K562 (cell line): Measurements from ENCODE around the gene UNKL. TPM values are rescaled to one million over a fixed set of nuclear protein-coding genes. Genes with fewer than 3 reads are reported as not detected.
A peak's percentile ranks its signal among the peaks of the same experiment; 100 is the strongest.

Experiments used
- ASH1L ChIP-seq: fragments of 450-650 bp; IDR thresholded peaks from 2 replicates; pipeline ENCODE4 v1.6.1; 2018; ENCODE audit warnings: borderline replicate concordance, mild to moderate bottlenecking, low read depth; ENCODE audit not compliant: partially characterized antibody
- CAMTA2 ChIP-seq: fragments of 250-450 bp; sonication (Bioruptor Pico); conservative IDR thresholded peaks from 2 replicates; pipeline ENCODE4 v1.5.1; 2022
- CBFB ChIP-seq: sonication (generic); formaldehyde crosslinking; IDR thresholded peaks from 2 replicates; pipeline ENCODE4 v1.4.0; 2020; ENCODE audit warnings: mild to moderate bottlenecking, missing genetic modification reagents
- CSDE1 ChIP-seq, 2 experiments: fragments of 450-650 bp; IDR thresholded peaks; 2 replicates each; pipeline ENCODE4 v1.6.1; 2016; ENCODE audit warnings: mild to moderate bottlenecking in 1 of 2
- EGR1 ChIP-seq: fragments of 450-650 bp; conservative IDR thresholded peaks from 2 replicates; pipeline ENCODE4 v1.6.1; 2017; ENCODE audit warnings: mild to moderate bottlenecking
- ELF2 ChIP-seq: fragments of 250-450 bp; sonication (Bioruptor Pico); IDR thresholded peaks from 2 replicates; pipeline ENCODE4 v1.5.0; 2021; ENCODE audit warnings: mild to moderate bottlenecking
- FOXA1 ChIP-seq: fragments of 450-650 bp; IDR thresholded peaks from 2 replicates; pipeline ENCODE4 v1.6.1; 2016; ENCODE audit warnings: mild to moderate bottlenecking, borderline replicate concordance
- HSF4 ChIP-seq: fragments of 250-450 bp; sonication (Bioruptor Pico); IDR thresholded peaks from 2 replicates; pipeline ENCODE4 v2.1.2; 2022; ENCODE audit warnings: mild to moderate bottlenecking, moderate library complexity, borderline replicate concordance
- KHSRP ChIP-seq: fragments of 450-650 bp; IDR thresholded peaks from 2 replicates; pipeline ENCODE4 v1.6.1; 2017
- KLF16 ChIP-seq: IDR thresholded peaks from 2 replicates; pipeline ENCODE4 v1.6.1; 2016; ENCODE audit warnings: antibody characterized with exemption
- NR1H2 ChIP-seq: sonication (generic); formaldehyde crosslinking; IDR thresholded peaks from 2 replicates; pipeline ENCODE4 v1.4.0; 2020; ENCODE audit warnings: mild to moderate bottlenecking, missing genetic modification reagents
- NR4A1 ChIP-seq, 2 experiments: fragments of 250-450 bp in 1 of 2; fragments of 450-650 bp in 1 of 2; sonication (Bioruptor Pico) in 1 of 2; IDR thresholded peaks; 2 replicates each; pipeline versions ENCODE4 v1.4.0 to v1.6.1; 2016 to 2020; ENCODE audit warnings: mild to moderate bottlenecking in 2 of 2, missing compliant biosample characterization in 1 of 2, missing genetic modification characterization in 1 of 2, moderate library complexity in 1 of 2
- PHF8 ChIP-seq: fragments of 200-600 bp; sonication (generic); IDR thresholded peaks from 2 replicates; pipeline ENCODE4 v1.6.1; 2012; ENCODE audit warnings: mixed run types, mild to moderate bottlenecking, inconsistent platforms, low read length, moderate library complexity, borderline replicate concordance
- PTTG1 ChIP-seq: fragments of 450-650 bp; IDR thresholded peaks from 2 replicates; pipeline ENCODE4 v1.6.1; 2016; ENCODE audit warnings: low read depth, mild to moderate bottlenecking, missing genetic modification characterization, missing compliant biosample characterization
- SP2 ChIP-seq: IDR thresholded peaks from 2 replicates; pipeline ENCODE4 v1.6.1; 2011; ENCODE audit warnings: mild to moderate bottlenecking, low read depth, low read length, moderate library complexity; ENCODE audit not compliant: poor library complexity, severe bottlenecking; ENCODE audit errors: extremely low read depth
- WHSC1 ChIP-seq: IDR thresholded peaks from one replicate; pipeline ENCODE4 v1.6.1; 2012; ENCODE audit warnings: low read length, control low read depth, inconsistent platforms
- ZNF124 ChIP-seq: sonication (generic); formaldehyde crosslinking; IDR thresholded peaks from 2 replicates; pipeline ENCODE4 v1.8.1; 2022; ENCODE audit warnings: missing genetic modification reagents
- ZNF165 ChIP-seq: fragments of 250-450 bp; sonication (Bioruptor Pico); IDR thresholded peaks from 2 replicates; pipeline ENCODE4 v1.4.0; 2020; ENCODE audit warnings: borderline replicate concordance
- ZNF224 ChIP-seq: sonication (generic); formaldehyde crosslinking; IDR thresholded peaks from 2 replicates; pipeline ENCODE4 v1.8.0; 2022; ENCODE audit warnings: mild to moderate bottlenecking, missing genetic modification reagents
- ZNF3 ChIP-seq: fragments of 250-450 bp; sonication (Bioruptor Pico); IDR thresholded peaks from 2 replicates; pipeline ENCODE4 v1.5.0; 2021; ENCODE audit warnings: mild to moderate bottlenecking, moderate library complexity
- polyA plus RNA-seq, 8 experiments: library from polyadenylated mRNA; depleted of rRNA in 4 of 8; stranded (reverse) in 5 of 8; unstranded in 3 of 8; fragments of >200 nt; fragmentation: Nextera tagmentation in 2 of 8; fragmentation: Illumina TruSeq in 1 of 8; extraction: Ambion mirVana in 2 of 8; extraction: Trizol in 1 of 8; gene quantifications; 2 replicates each; pipeline versions ENCODE4 v1.2.1 to v1.2.3, GENCODE V29; 2011 to 2014; ENCODE audit warnings: inconsistent platforms in 1 of 8, missing spikeins in 1 of 8
- total RNA-seq, 7 experiments: library from RNA; depleted of rRNA in 6 of 7; stranded (reverse); fragments of >200 nt in 6 of 7; fragmentation: Illumina TruSeq in 2 of 7; extraction: Trizol in 2 of 7; gene quantifications; 2 replicates each; pipeline versions ENCODE4 v1.2.1 to v1.2.3, GENCODE V29; 2011 to 2021; ENCODE audit warnings: low replicate concordance in 1 of 7
- TF ChIP-seq, protein P1 (sequence below): fragments of 250-450 bp; sonication (Bioruptor Pico); IDR thresholded peaks from 2 replicates; pipeline ENCODE4 v1.8.0; 2021; ENCODE audit warnings: mild to moderate bottlenecking, moderate library complexity
- TF ChIP-seq, protein P2 (sequence below), 2 experiments: fragments of 450-650 bp; IDR thresholded peaks; 2 replicates each; pipeline ENCODE4 v1.6.1; 2018; ENCODE audit warnings: mild to moderate bottlenecking in 2 of 2, low read depth in 1 of 2; ENCODE audit not compliant: partially characterized antibody in 2 of 2
- TF ChIP-seq, protein P3 (sequence below): sonication (generic); formaldehyde crosslinking; IDR thresholded peaks from 2 replicates; pipeline ENCODE4 v1.9.0; 2022; ENCODE audit warnings: mild to moderate bottlenecking, missing genetic modification reagents
- TF ChIP-seq, protein P4 (sequence below): fragments of 250-450 bp; sonication (Bioruptor Pico); IDR thresholded peaks from 2 replicates; pipeline ENCODE4 v1.5.0; 2020; ENCODE audit warnings: mild to moderate bottlenecking

The UNKL gene
- total and polyA plus RNA-seq, 9 of the 15 experiments (the other 6 are each of a cell fraction or from before 2014, with no cell fraction given) = 0.37 to 30.2 (median 5.1) TPM

DNA sequence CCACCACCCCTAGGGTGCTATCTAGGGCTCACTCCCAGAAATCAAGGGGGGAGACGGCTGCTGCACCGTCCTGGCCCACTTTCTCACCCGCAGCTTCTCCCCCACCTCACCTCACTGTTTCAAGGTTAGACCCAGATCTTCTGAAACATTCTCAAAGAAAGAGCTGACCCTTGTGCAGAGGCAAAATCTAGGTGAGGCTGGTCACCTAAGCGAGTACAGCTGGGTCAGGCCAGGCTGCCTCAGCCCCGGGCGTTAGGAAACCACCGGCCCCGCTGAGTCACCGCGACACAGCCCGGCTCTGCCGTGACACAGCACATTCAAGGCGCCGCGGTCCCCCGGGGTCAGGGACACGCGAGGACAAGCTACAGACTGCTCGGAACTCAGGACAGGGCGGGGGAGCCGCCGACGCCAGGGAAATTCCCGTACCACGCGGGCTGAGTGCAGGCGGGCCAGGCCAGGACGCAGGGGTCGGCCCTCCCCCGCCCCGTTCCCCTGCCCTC lies 35.6 kb downstream of the UNKL start (continued):
- TF ChIP-seq HSF4 = no peak
- TF ChIP-seq ASH1L = no peak
- TF ChIP-seq, protein P1, sequence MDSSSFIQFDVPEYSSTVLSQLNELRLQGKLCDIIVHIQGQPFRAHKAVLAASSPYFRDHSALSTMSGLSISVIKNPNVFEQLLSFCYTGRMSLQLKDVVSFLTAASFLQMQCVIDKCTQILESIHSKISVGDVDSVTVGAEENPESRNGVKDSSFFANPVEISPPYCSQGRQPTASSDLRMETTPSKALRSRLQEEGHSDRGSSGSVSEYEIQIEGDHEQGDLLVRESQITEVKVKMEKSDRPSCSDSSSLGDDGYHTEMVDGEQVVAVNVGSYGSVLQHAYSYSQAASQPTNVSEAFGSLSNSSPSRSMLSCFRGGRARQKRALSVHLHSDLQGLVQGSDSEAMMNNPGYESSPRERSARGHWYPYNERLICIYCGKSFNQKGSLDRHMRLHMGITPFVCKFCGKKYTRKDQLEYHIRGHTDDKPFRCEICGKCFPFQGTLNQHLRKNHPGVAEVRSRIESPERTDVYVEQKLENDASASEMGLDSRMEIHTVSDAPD (CRISPR knock-in tag) = no peak
- TF ChIP-seq KLF16 = no peak
- TF ChIP-seq, protein P2, sequence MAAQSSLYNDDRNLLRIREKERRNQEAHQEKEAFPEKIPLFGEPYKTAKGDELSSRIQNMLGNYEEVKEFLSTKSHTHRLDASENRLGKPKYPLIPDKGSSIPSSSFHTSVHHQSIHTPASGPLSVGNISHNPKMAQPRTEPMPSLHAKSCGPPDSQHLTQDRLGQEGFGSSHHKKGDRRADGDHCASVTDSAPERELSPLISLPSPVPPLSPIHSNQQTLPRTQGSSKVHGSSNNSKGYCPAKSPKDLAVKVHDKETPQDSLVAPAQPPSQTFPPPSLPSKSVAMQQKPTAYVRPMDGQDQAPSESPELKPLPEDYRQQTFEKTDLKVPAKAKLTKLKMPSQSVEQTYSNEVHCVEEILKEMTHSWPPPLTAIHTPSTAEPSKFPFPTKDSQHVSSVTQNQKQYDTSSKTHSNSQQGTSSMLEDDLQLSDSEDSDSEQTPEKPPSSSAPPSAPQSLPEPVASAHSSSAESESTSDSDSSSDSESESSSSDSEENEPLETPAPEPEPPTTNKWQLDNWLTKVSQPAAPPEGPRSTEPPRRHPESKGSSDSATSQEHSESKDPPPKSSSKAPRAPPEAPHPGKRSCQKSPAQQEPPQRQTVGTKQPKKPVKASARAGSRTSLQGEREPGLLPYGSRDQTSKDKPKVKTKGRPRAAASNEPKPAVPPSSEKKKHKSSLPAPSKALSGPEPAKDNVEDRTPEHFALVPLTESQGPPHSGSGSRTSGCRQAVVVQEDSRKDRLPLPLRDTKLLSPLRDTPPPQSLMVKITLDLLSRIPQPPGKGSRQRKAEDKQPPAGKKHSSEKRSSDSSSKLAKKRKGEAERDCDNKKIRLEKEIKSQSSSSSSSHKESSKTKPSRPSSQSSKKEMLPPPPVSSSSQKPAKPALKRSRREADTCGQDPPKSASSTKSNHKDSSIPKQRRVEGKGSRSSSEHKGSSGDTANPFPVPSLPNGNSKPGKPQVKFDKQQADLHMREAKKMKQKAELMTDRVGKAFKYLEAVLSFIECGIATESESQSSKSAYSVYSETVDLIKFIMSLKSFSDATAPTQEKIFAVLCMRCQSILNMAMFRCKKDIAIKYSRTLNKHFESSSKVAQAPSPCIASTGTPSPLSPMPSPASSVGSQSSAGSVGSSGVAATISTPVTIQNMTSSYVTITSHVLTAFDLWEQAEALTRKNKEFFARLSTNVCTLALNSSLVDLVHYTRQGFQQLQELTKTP (IDR thresholded peaks at IDR 0.05; ENCODE audit: low read depth in 1 of 2, partially characterized antibody in 2 of 2) = peak in 1 of 2 experiments; percentile 54
- no peak for TF ChIP-seq WHSC1
- no peak for TF ChIP-seq ZNF224 (CRISPR knock-in tag)
- TF ChIP-seq CSDE1 (IDR thresholded peaks at IDR 0.05) = no peak
- TF ChIP-seq SP2 = no peak
- TF ChIP-seq EGR1 = peak; percentile 38; the same call in 1 of the 2 replicates
- TF ChIP-seq PTTG1 (tag) = no peak
- no peak for TF ChIP-seq ELF2 (CRISPR knock-in tag)
- no peak for TF ChIP-seq ZNF165 (CRISPR knock-in tag)
- TF ChIP-seq, protein P3, sequence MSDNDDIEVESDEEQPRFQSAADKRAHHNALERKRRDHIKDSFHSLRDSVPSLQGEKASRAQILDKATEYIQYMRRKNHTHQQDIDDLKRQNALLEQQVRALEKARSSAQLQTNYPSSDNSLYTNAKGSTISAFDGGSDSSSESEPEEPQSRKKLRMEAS (CRISPR knock-in tag) = no peak
- no peak for TF ChIP-seq NR1H2 (CRISPR knock-in tag)
- TF ChIP-seq, protein P4, sequence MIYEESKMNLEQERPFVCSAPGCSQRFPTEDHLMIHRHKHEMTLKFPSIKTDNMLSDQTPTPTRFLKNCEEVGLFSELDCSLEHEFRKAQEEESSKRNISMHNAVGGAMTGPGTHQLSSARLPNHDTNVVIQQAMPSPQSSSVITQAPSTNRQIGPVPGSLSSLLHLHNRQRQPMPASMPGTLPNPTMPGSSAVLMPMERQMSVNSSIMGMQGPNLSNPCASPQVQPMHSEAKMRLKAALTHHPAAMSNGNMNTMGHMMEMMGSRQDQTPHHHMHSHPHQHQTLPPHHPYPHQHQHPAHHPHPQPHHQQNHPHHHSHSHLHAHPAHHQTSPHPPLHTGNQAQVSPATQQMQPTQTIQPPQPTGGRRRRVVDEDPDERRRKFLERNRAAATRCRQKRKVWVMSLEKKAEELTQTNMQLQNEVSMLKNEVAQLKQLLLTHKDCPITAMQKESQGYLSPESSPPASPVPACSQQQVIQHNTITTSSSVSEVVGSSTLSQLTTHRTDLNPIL (CRISPR knock-in tag) = no peak
- TF ChIP-seq FOXA1 = no peak
- no peak for TF ChIP-seq ZNF124
- TF ChIP-seq NR4A1 (CRISPR knock-in tag; IDR thresholded peaks at IDR 0.05) = no peak
- TF ChIP-seq NR4A1 (tag; IDR thresholded peaks at IDR 0.05) = no peak
- TF ChIP-seq PHF8 = no peak
- TF ChIP-seq ZNF3 (CRISPR knock-in tag) = no peak
- peak; percentile 23; the same call in 1 of the 2 replicates for TF ChIP-seq CBFB (CRISPR knock-in tag)
- TF ChIP-seq KHSRP = no peak
- TF ChIP-seq CAMTA2 (CRISPR knock-in tag) = no peak
